IPS-18a (cell line): ENCODE measurements around the gene PIK3IP1.
A peak's percentile ranks its signal among the peaks of the same experiment; 100 is the strongest.

ENCODE experiments used
- H3K27ac ChIP-seq: one replicate; pipeline ENCODE4 v1.5.1; 2013; ENCODE audit warnings: low read length
- H3K27me3 ChIP-seq: one replicate; pipeline ENCODE4 v1.6.1; 2013; ENCODE audit warnings: mild to moderate bottlenecking, low read length; ENCODE audit not compliant: control insufficient read depth, insufficient read depth
- H3K36me3 ChIP-seq: one replicate; pipeline ENCODE4 v1.6.1; 2013; ENCODE audit warnings: low read depth, low read length; ENCODE audit not compliant: control insufficient read depth
- H3K4me1 ChIP-seq: one replicate; pipeline ENCODE4 v1.6.1; 2013; ENCODE audit warnings: low read depth, low read length; ENCODE audit not compliant: control insufficient read depth
- H3K4me3 ChIP-seq: one replicate; pipeline ENCODE4 v1.5.1; 2013; ENCODE audit warnings: low read length
- H3K9ac ChIP-seq: one replicate; pipeline ENCODE4 v1.6.1; 2013; ENCODE audit warnings: mild to moderate bottlenecking, low read length, moderate library complexity
- H3K9me3 ChIP-seq: one replicate; pipeline ENCODE4 v1.6.1; 2013; ENCODE audit warnings: low read depth, low read length; ENCODE audit not compliant: control insufficient read depth

The PIK3IP1 gene

DNA sequence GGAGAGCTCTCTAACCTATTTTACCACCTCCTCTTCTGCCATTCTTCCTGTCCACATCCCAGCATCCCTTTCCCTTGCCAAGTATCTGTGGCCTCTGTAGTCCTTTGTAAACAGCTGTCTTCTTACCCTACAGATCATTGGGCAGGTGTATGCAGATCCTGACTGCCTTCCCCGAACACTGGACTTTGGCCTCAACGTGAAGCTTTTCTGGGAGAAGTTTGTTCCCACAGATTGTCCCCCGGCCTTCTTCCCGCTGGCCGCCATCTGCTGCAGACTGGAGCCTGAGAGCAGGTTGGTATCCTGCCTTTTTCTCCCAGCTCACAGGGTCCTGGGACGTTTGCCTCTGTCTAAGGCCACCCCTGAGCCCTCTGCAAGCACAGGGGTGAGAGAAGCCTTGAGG lies 17.3 kb downstream of the PIK3IP1 start:
- peaks cover 6% of the 10 kb centered on the region for H3K4me1 ChIP-seq
- no peak overlapping the region for H3K4me3 ChIP-seq
- H3K9me3 ChIP-seq, result no peaks in the 10 kb centered on the region
- H3K27me3 ChIP-seq, result no peaks in the 10 kb centered on the region
- H3K9ac ChIP-seq, result no peak overlapping the region
- H3K27ac ChIP-seq, result no peak overlapping the region
- H3K36me3 ChIP-seq, result peaks cover 49% of the 10 kb centered on the region

DNA sequence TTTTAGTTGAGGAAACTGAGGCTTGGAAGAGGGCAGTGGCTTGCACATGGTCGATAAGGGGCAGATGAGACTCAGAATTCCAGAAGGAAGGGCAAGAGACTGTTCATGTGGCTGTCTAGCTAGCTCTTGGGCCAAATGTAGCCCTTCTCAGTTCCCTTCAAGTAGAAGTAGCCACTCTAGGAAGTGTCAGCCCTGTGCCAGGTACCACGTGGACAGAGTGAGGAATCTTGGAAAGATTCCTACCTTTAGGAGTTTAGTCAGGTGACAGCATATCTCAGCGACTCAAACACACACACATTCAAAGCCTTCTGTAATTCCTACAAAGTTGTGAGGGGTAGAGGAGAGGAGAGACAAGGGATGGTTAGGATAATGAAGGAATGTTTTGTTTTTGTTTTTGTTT lies 18.3 kb downstream of the PIK3IP1 start:
- Histone ChIP-seq H3K9ac (no peak overlapping the region), H3K36me3 (peaks cover 48% of the 10 kb centered on the region), H3K9me3 (no peaks in the 10 kb centered on the region), H3K27me3 (no peaks in the 10 kb centered on the region), H3K4me1 (peaks cover 7% of the 10 kb centered on the region), H3K27ac (no peak overlapping the region), H3K4me3 (no peak overlapping the region)

DNA sequence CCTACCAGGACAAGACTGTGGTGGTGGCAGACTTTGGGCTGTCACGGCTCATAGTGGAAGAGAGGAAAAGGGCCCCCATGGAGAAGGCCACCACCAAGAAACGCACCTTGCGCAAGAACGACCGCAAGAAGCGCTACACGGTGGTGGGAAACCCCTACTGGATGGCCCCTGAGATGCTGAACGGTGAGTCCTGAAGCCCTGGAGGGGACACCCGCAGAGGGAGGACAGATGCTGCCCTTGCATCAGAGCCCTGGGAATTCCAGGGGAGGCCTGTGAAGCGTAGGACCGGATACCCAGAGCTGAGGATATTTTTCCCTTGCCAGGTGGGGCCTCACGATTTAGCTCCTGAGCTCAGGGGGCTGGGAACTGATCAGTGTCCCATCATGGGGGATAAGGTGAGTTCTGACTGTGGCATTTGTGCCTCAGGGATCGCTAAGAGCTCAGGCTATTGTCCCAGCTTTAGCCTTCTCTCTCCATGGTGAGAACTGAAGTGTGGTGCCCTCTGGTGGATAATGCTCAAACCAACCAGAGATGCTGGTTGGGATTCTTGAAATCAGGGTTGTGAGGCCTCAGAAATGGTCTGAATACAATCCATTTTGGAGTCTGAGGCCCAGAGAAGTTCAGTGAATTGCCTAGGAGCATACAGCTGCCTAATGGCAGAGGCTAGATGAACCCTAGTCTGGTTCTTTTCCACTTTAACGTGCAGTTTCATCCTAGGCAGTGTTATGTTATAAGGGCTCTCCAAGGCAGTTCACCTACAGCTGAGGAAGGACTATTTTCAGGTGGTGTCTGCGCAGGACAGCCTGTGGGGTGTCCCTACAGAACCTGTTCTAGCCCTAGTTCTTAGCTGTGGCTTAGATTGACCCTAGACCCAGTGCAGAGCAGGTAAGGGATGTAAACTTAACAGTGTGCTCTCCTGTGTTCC lies 19.5 kb downstream of the PIK3IP1 start:
- H3K4me3 ChIP-seq, result no peak overlapping the region
- peaks cover 7% of the 10 kb centered on the region for H3K4me1 ChIP-seq
- H3K9ac ChIP-seq, result no peak overlapping the region
- H3K9me3 ChIP-seq, result no peaks in the 10 kb centered on the region
- H3K27me3 ChIP-seq, result no peaks in the 10 kb centered on the region
- peaks cover 39% of the 10 kb centered on the region for H3K36me3 ChIP-seq
- H3K27ac ChIP-seq, result no peak overlapping the region

DNA sequence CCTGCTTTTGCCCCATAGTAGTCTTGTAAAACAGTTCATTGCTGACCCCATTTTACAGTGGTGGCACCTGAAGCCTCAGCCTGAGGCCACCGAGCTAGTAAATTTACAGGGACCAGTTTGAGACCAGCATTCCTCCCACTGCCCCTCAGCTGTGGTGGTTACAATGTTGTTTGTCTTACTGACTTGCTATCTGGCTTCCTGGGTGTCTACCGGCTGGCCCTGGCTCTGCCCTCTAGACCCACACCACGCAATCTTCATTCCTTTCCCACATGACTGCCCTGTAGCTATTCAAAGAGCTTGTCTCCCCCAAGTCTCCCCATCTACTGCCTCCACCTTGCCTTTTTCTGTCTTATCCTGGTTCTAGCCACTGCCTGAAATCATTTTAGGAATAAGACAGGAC lies 20.8 kb downstream of the PIK3IP1 start:
- no peak overlapping the region for H3K27ac ChIP-seq
- no peak overlapping the region for H3K9ac ChIP-seq
- H3K4me3 ChIP-seq, result no peak overlapping the region
- peaks cover 7% of the 10 kb centered on the region for H3K4me1 ChIP-seq
- no peaks in the 10 kb centered on the region for H3K27me3 ChIP-seq
- H3K9me3 ChIP-seq, result no peaks in the 10 kb centered on the region
- peaks cover 48% of the 10 kb centered on the region for H3K36me3 ChIP-seq

DNA sequence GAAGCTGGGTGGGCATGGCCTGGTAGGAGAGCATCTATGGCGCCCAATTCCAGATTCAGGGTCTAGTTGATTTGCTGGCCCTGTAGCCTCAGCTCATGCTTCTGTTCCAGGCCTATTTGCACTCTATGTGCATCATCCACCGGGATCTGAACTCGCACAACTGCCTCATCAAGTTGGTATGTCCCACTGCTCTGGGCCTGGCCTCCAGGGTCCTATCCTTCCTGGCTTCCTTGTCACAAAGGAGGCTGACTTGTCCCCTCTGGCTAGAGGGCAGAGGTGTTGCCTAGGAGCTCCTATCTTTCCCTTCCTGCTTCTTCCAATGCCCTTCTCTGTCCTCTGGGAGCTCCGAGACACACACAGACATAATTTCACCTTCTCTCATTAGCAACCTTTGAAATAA lies 21.3 kb downstream of the PIK3IP1 start:
- H3K36me3 ChIP-seq, result peaks cover 49% of the 10 kb centered on the region
- H3K9me3 ChIP-seq, result no peaks in the 10 kb centered on the region
- H3K4me1 ChIP-seq, result peaks cover 7% of the 10 kb centered on the region
- no peak overlapping the region for H3K27ac ChIP-seq
- no peaks in the 10 kb centered on the region for H3K27me3 ChIP-seq
- H3K4me3 ChIP-seq, result no peak overlapping the region
- no peak overlapping the region for H3K9ac ChIP-seq

DNA sequence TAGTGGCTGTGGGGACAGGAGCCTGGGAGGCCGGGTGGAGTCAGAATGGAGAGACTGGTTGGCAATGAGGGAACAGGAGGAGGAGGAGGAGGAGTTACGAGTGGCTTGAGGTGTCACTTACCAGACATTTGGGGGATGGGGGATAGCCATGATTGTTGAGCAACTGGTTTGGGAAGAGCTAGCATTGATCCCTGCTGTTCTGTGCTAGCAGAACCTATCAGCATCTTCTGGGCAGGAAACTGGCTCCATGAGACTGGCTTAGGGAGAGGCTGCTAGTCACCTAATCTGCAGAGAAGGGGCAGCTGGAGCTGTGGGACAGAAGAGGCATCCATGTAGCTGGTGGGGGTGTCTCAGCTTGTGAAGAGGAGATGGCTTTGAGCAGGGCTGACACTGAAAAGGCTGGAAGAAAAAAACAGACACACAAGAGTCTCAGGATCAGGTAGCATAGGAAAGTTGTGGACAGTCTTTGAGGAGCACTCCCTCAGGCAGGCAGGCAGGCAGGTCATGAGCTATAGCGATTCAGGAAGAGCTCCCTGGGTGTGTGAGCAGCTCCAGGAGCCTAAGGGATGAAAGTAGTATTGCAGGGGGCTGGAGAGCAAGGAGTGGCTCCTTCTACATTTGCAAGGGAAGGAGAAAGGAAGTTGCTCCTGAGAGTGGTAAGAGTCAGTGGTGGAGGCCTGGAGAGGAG lies 22.3 kb downstream of the PIK3IP1 start:
- Histone ChIP-seq H3K9ac (no peak overlapping the region), H3K9me3 (no peaks in the 10 kb centered on the region), H3K27ac (peak overlapping the region; percentile 83), H3K27me3 (no peaks in the 10 kb centered on the region), H3K4me1 (peaks cover 7% of the 10 kb centered on the region), H3K4me3 (peak overlapping the region; percentile 31), H3K36me3 (peaks cover 40% of the 10 kb centered on the region)

DNA sequence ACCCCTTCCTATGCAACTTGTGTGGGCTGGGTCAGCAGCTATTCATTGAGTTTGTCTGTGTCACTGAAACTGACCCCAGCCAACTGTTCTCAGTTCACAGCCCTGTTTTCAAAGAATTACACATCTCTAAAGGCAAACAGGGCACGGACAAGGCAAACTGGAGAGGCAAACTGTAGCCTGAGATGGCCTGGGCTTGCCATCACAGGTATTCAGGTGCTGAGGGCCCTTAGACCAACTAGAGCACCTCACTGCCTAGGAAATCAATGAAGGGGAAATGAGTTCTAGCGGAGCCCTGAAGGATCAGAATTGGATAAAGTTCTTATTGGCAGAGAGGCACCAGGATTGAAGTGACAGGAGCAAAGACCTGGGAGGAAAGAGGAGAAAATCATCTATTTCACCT lies 24.0 kb downstream of the PIK3IP1 start:
- Histone ChIP-seq H3K4me1 (peaks cover 7% of the 10 kb centered on the region), H3K27me3 (no peaks in the 10 kb centered on the region), H3K36me3 (peaks cover 30% of the 10 kb centered on the region), H3K9ac (no peak overlapping the region), H3K27ac (no peak overlapping the region), H3K4me3 (no peak overlapping the region), H3K9me3 (no peaks in the 10 kb centered on the region)

DNA sequence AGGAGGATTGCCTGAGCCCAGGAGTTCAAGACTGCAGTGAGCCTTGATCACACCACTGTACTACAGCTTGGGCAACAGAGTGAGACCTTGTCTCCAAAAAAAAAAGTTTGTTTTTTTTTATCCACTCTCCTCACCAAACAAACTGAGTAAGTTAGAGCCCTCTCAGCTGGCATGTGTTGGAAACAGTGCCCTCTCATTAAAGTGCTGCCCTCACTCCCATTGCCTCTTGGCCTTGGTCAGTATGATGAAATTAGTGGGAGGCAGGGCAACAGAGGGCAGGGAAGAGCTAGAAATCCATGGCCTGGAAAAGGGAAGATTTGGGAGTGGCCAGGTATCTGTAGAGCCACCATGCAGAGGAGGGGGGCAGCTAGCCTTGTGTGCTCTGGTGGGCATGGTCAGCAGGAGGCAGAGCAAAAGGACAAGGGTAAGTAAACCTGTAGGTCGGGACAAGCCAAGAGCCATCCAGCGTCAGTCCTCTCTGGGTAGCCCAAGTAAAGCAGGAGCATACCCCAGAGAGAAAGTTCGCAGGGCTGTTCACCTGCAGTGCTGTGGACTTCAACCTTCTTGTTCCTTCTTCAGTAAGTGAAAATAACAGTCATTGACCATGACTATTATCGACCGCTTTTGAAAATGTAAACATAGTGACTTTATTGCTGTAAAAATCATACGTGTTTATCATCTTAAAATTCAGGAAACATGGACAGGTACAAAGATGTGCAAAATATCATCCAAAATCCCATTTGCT lies 28.2 kb downstream of the PIK3IP1 start:
- Histone ChIP-seq H3K36me3 (peaks cover 28% of the 10 kb centered on the region), H3K27me3 (no peaks in the 10 kb centered on the region), H3K9me3 (no peaks in the 10 kb centered on the region), H3K9ac (no peak overlapping the region), H3K4me3 (no peak overlapping the region), H3K4me1 (no peaks in the 10 kb centered on the region), H3K27ac (no peak overlapping the region)

DNA sequence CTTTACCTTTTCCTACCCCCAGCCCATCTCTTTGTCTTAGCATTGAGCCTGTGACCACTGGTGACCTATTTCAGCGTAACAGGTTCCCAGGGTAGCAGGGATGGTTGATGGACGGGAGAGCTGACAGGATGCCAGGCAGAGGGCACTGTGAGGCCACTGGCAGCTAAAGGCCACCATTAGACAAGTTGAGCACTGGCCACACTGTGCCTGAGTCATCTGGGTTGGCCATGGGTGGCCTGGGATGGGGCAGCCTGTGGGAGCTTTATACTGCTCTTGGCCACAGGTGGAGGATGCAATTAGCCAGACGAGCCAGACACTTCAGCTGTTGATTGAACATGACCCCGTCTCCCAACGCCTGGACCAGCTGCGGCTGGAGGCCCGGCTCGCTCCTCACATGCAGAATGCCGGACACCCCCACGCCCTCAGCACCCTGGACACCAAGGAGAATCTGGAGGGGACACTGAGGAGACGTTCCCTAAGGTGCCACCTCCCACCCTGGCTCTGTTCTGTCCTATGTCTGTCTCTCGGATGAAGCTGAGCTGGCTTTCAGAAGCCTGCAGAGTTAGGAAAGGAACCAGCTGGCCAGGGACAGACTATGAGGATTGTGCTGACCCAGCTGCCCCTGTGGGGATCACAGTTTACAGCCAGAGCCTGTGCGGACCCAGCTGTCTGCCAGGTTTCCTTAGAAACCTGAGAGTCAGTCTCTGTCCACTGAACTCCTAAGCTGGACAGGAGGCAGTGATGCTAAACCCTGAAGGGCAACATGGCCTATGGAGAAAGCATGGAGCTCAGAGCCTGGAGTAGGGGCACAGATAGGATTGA lies 29.8 kb downstream of the PIK3IP1 start:
- H3K36me3 ChIP-seq, result peaks cover 29% of the 10 kb centered on the region
- no peak overlapping the region for H3K27ac ChIP-seq
- H3K4me3 ChIP-seq, result no peak overlapping the region
- no peaks in the 10 kb centered on the region for H3K9me3 ChIP-seq
- no peak overlapping the region for H3K9ac ChIP-seq
- no peaks in the 10 kb centered on the region for H3K4me1 ChIP-seq
- no peaks in the 10 kb centered on the region for H3K27me3 ChIP-seq

DNA sequence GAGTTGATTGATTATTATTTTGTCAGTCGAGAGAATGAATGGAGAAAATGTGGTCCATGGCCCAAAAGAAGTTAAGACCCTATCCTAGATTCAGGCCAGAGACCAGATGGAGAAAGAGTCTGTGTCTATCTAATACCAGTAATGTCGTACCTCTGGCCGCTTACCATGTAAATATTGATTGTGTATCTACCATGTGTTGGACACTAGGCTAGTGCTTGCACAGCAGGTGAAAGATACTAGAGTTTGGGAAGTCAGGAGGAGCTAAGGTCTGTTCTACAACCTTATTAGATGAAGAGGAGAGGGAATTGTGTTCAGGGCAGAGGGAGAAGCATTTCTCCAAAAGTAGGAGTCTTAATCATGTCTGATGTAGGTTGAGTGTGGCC lies 31.8 kb downstream of the PIK3IP1 start:
- Histone ChIP-seq H3K9me3 (no peaks in the 10 kb centered on the region), H3K4me1 (no peaks in the 10 kb centered on the region), H3K27ac (no peak overlapping the region), H3K36me3 (peaks cover 19% of the 10 kb centered on the region), H3K9ac (no peak overlapping the region), H3K4me3 (no peak overlapping the region), H3K27me3 (no peaks in the 10 kb centered on the region)
